A549 (cell line): ENCODE results near the gene EDIL3.

Source experiments
- CHD2 ChIP-seq: fragments of 150-350 bp; IDR thresholded peaks from 2 replicates; pipeline ENCODE4 v1.6.1; 2014; ENCODE audit warnings: low read length; ENCODE audit not compliant: partially characterized antibody
- EP300 ChIP-seq, 2 experiments: fragments of >200 bp; sonication (Bioruptor Twin); formaldehyde crosslinking; IDR thresholded peaks; 2 replicates in 1 of 2; 3 replicates in 1 of 2; pipeline ENCODE4 v1.6.1; 2016 to 2017
- HDAC2 ChIP-seq: fragments of 200-600 bp; sonication (generic); IDR thresholded peaks from 2 replicates; pipeline ENCODE4 v1.6.1; 2016
- JUN ChIP-seq, 2 experiments: fragments of >200 bp; sonication (Bioruptor Twin); formaldehyde crosslinking; IDR thresholded peaks; 2 replicates in 1 of 2; 3 replicates in 1 of 2; pipeline ENCODE4 v1.6.1; 2016 to 2017
- KDM1A ChIP-seq: fragments of 200-600 bp; sonication (generic); IDR thresholded peaks from 2 replicates; pipeline ENCODE4 v1.6.1; 2016; ENCODE audit warnings: low read depth, mild to moderate bottlenecking
- KDM5A ChIP-seq: fragments of 200-600 bp; sonication (generic); IDR thresholded peaks from 2 replicates; pipeline ENCODE4 v1.6.1; 2016; ENCODE audit warnings: antibody characterized with exemption, mild to moderate bottlenecking
- NFE2L2 ChIP-seq: fragments of 150-350 bp; conservative IDR thresholded peaks from 2 replicates; pipeline ENCODE4 v1.6.1; 2014; ENCODE audit warnings: low read length
- POLR2A ChIP-seq: IDR thresholded peaks from 2 replicates; pipeline ENCODE4 v1.6.1; 2012; ENCODE audit warnings: mild to moderate bottlenecking, low read length
- RARB ChIP-seq: fragments of 250-450 bp; sonication (Bioruptor Pico); IDR thresholded peaks from 2 replicates; pipeline ENCODE4 v1.8.0; 2021; ENCODE audit warnings: mild to moderate bottlenecking, moderate library complexity
- TF ChIP-seq, protein P1 (sequence below): fragments of >200 bp; sonication (Bioruptor Twin); formaldehyde crosslinking; IDR thresholded peaks from 3 replicates; pipeline ENCODE4 v1.5.1; 2016
- TF ChIP-seq, protein P2 (sequence below): fragments of 150-350 bp; IDR thresholded peaks from 2 replicates; pipeline ENCODE4 v1.6.1; 2014; ENCODE audit warnings: low read depth, mild to moderate bottlenecking, low read length
- TF ChIP-seq, protein P3 (sequence below): fragments of 200-600 bp; sonication (generic); IDR thresholded peaks from 2 replicates; pipeline ENCODE4 v1.6.1; 2016; ENCODE audit warnings: antibody characterized with exemption, mild to moderate bottlenecking, moderate library complexity
- TF ChIP-seq, protein P4 (sequence below): fragments of >200 bp; sonication (Bioruptor Twin); formaldehyde crosslinking; IDR thresholded peaks from 3 replicates; pipeline ENCODE4 v1.6.1; 2016
- TF ChIP-seq, protein P5 (sequence below): fragments of 450-650 bp; IDR thresholded peaks from 2 replicates; pipeline ENCODE4 v1.6.1; 2014; ENCODE audit warnings: antibody characterized with exemption

DNA sequence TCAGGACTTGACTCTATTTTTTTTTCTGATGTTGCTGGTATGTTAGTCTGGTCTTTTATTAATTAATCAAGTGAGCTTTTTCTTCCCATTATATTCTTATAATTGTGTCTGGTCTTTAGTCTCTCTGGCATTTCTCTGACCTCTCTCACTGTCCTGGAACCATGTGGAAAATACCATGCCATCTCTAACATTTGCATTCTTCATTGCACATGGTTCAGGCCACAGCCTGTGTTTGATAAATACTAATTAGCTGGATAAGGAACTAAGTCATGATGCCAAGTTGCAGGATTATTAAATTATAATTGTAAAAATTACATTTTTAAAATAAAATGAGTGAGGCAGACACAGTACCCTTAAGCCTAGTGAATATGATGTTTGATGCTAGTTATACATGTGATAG is 155.6 kb downstream of the EDIL3 start:
- TF ChIP-seq, protein P1, sequence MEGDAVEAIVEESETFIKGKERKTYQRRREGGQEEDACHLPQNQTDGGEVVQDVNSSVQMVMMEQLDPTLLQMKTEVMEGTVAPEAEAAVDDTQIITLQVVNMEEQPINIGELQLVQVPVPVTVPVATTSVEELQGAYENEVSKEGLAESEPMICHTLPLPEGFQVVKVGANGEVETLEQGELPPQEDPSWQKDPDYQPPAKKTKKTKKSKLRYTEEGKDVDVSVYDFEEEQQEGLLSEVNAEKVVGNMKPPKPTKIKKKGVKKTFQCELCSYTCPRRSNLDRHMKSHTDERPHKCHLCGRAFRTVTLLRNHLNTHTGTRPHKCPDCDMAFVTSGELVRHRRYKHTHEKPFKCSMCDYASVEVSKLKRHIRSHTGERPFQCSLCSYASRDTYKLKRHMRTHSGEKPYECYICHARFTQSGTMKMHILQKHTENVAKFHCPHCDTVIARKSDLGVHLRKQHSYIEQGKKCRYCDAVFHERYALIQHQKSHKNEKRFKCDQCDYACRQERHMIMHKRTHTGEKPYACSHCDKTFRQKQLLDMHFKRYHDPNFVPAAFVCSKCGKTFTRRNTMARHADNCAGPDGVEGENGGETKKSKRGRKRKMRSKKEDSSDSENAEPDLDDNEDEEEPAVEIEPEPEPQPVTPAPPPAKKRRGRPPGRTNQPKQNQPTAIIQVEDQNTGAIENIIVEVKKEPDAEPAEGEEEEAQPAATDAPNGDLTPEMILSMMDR = no peak
- TF ChIP-seq, protein P2, sequence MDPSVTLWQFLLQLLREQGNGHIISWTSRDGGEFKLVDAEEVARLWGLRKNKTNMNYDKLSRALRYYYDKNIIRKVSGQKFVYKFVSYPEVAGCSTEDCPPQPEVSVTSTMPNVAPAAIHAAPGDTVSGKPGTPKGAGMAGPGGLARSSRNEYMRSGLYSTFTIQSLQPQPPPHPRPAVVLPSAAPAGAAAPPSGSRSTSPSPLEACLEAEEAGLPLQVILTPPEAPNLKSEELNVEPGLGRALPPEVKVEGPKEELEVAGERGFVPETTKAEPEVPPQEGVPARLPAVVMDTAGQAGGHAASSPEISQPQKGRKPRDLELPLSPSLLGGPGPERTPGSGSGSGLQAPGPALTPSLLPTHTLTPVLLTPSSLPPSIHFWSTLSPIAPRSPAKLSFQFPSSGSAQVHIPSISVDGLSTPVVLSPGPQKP = no peak
- no peak for TF ChIP-seq POLR2A
- TF ChIP-seq CHD2 = no peak
- no peak for TF ChIP-seq KDM5A
- TF ChIP-seq HDAC2 = no peak
- no peak for TF ChIP-seq KDM1A
- no peak for TF ChIP-seq JUN (IDR thresholded peaks at IDR 0.05)
- TF ChIP-seq RARB (CRISPR knock-in tag) = no peak
- TF ChIP-seq, protein P3, sequence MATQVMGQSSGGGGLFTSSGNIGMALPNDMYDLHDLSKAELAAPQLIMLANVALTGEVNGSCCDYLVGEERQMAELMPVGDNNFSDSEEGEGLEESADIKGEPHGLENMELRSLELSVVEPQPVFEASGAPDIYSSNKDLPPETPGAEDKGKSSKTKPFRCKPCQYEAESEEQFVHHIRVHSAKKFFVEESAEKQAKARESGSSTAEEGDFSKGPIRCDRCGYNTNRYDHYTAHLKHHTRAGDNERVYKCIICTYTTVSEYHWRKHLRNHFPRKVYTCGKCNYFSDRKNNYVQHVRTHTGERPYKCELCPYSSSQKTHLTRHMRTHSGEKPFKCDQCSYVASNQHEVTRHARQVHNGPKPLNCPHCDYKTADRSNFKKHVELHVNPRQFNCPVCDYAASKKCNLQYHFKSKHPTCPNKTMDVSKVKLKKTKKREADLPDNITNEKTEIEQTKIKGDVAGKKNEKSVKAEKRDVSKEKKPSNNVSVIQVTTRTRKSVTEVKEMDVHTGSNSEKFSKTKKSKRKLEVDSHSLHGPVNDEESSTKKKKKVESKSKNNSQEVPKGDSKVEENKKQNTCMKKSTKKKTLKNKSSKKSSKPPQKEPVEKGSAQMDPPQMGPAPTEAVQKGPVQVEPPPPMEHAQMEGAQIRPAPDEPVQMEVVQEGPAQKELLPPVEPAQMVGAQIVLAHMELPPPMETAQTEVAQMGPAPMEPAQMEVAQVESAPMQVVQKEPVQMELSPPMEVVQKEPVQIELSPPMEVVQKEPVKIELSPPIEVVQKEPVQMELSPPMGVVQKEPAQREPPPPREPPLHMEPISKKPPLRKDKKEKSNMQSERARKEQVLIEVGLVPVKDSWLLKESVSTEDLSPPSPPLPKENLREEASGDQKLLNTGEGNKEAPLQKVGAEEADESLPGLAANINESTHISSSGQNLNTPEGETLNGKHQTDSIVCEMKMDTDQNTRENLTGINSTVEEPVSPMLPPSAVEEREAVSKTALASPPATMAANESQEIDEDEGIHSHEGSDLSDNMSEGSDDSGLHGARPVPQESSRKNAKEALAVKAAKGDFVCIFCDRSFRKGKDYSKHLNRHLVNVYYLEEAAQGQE = no peak
- TF ChIP-seq, protein P4, sequence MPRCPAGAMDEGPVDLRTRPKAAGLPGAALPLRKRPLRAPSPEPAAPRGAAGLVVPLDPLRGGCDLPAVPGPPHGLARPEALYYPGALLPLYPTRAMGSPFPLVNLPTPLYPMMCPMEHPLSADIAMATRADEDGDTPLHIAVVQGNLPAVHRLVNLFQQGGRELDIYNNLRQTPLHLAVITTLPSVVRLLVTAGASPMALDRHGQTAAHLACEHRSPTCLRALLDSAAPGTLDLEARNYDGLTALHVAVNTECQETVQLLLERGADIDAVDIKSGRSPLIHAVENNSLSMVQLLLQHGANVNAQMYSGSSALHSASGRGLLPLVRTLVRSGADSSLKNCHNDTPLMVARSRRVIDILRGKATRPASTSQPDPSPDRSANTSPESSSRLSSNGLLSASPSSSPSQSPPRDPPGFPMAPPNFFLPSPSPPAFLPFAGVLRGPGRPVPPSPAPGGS = no peak
- TF ChIP-seq NFE2L2 = no peak
- TF ChIP-seq, protein P5, sequence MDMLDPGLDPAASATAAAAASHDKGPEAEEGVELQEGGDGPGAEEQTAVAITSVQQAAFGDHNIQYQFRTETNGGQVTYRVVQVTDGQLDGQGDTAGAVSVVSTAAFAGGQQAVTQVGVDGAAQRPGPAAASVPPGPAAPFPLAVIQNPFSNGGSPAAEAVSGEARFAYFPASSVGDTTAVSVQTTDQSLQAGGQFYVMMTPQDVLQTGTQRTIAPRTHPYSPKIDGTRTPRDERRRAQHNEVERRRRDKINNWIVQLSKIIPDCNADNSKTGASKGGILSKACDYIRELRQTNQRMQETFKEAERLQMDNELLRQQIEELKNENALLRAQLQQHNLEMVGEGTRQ = no peak
- no peak for TF ChIP-seq EP300 (IDR thresholded peaks at IDR 0.05)
